B cell (primary cell): ENCODE data around the gene TMEM30A. TPM values are rescaled to one million over a fixed set of nuclear protein-coding genes. Genes with fewer than 3 reads are reported as not detected.
A peak's percentile ranks its signal among the peaks of the same experiment; 100 is the strongest.

Experiments used
- ATAC-seq: fragments of 200-7000 bp; cut with Tn5 transposase; one replicate; pipeline ENCODE4 v1.10.0; 2021; ENCODE audit warnings: low read depth, mild to moderate bottlenecking, moderate number of reproducible peaks, moderate library complexity
- CTCF ChIA-PET: fragments of 350-600 bp; sonication (Branson Sonifier 250); formaldehyde crosslinking; loops from one replicate; lab custom pipeline; 2021; ENCODE audit warnings: antibody characterized with exemption, inconsistent platforms; lab: Charles Lee
- POLR2A ChIA-PET: fragments of 350-600 bp; sonication (Branson Sonifier 250); formaldehyde crosslinking; loops from one replicate; lab custom pipeline; 2021; ENCODE audit warnings: antibody characterized with exemption; lab: Charles Lee
- DNase-seq: peaks from one replicate; pipeline ENCODE4 v3.0.0; 2013
- H2AFZ ChIP-seq: 2 replicates; pipeline ENCODE4 v1.6.1; 2012; ENCODE audit warnings: mild to moderate bottlenecking, low read depth, low read length; ENCODE audit not compliant: insufficient read depth, poor library complexity, severe bottlenecking
- H3K27ac ChIP-seq, 2 donors: 1 replicate in 1 of 2; 2 replicates in 1 of 2; pipeline ENCODE4 v1.5.1; 2012 to 2013; ENCODE audit warnings: low read length in 2 of 2, mild to moderate bottlenecking in 2 of 2, moderate library complexity in 1 of 2
- H3K27me3 ChIP-seq, 4 experiments: fragments of 200-600 bp in 1 of 4; sonication (generic) in 1 of 4; replicated peaks in 1 of 4; 1 replicate in 2 of 4; 2 replicates in 2 of 4; pipeline versions ENCODE4 v1.6.1 to v1.7.0; 2013 to 2016; ENCODE audit warnings: low read length in 3 of 4, mild to moderate bottlenecking in 2 of 4, mixed read lengths in 1 of 4, moderate library complexity in 1 of 4; ENCODE audit not compliant: insufficient read depth in 4 of 4, control insufficient read depth in 3 of 4; ENCODE audit errors: control extremely low read depth in 1 of 4
- H3K36me3 ChIP-seq, 2 experiments: replicated peaks in 1 of 2; 1 replicate in 1 of 2; 2 replicates in 1 of 2; pipeline versions ENCODE4 v1.6.1 to v1.7.1; 2013; ENCODE audit warnings: low read length in 1 of 2; ENCODE audit not compliant: insufficient read depth in 2 of 2, control insufficient read depth in 1 of 2; ENCODE audit errors: control extremely low read depth in 1 of 2, extremely low read depth in 1 of 2
- H3K4me1 ChIP-seq, 2 donors: fragments of 200-600 bp in 1 of 2; sonication (generic) in 1 of 2; 1 replicate in 1 of 2; 2 replicates in 1 of 2; pipeline versions ENCODE4 v1.5.1 to v1.6.1; 2013 to 2017; ENCODE audit warnings: low read length in 2 of 2; ENCODE audit not compliant: control insufficient read depth in 2 of 2, insufficient read depth in 2 of 2
- H3K4me2 ChIP-seq: replicated peaks from 2 replicates; pipeline ENCODE3; 2012; ENCODE audit warnings: mild to moderate bottlenecking, low read depth, low read length; ENCODE audit not compliant: poor library complexity, severe bottlenecking
- H3K4me3 ChIP-seq, 5 experiments: fragments of 200-600 bp in 1 of 5; sonication (generic) in 1 of 5; 1 replicate in 3 of 5; 2 replicates in 2 of 5; pipeline versions ENCODE4 v1.5.1 to v1.7.0; 2011 to 2016; ENCODE audit warnings: low read length in 4 of 5, mild to moderate bottlenecking in 4 of 5, low read depth in 2 of 5, control low read depth in 1 of 5, moderate library complexity in 1 of 5; ENCODE audit not compliant: insufficient read depth in 1 of 5; ENCODE audit errors: control extremely low read depth in 1 of 5, extremely low read depth in 1 of 5
- H3K79me2 ChIP-seq: fragments of 200-600 bp; sonication (generic); one replicate; pipeline ENCODE4 v1.6.0; 2016; ENCODE audit warnings: low read length; ENCODE audit not compliant: control insufficient read depth, insufficient read depth
- H3K9ac ChIP-seq: fragments of 200-600 bp; sonication (generic); 2 replicates; pipeline ENCODE4 v1.6.1; 2017; ENCODE audit warnings: mild to moderate bottlenecking, low read length, moderate library complexity
- H3K9me3 ChIP-seq, 3 donors: one replicate each; pipeline versions ENCODE4 v1.6.1 to v1.7.1; 2013; ENCODE audit warnings: low read length in 2 of 3; ENCODE audit not compliant: control insufficient read depth in 2 of 3, insufficient read depth in 1 of 3; ENCODE audit errors: control extremely low read depth in 1 of 3
- H4K20me1 ChIP-seq: 2 replicates; pipeline ENCODE4 v1.6.0; 2012; ENCODE audit warnings: mild to moderate bottlenecking, low read length; ENCODE audit not compliant: insufficient read depth, control insufficient read depth, poor library complexity, severe bottlenecking
- H3K27ac Mint-ChIP-seq: one replicate; pipeline ENCODE4 v1.8.0; 2021; ENCODE audit warnings: mixed read lengths
- H3K27me3 Mint-ChIP-seq: one replicate; pipeline ENCODE4 v1.8.0; 2021; ENCODE audit warnings: mixed read lengths
- H3K4me1 Mint-ChIP-seq: one replicate; pipeline ENCODE4 v1.8.0; 2021; ENCODE audit warnings: mixed read lengths
- H3K4me3 Mint-ChIP-seq: one replicate; pipeline ENCODE4 v1.8.0; 2021; ENCODE audit warnings: mixed read lengths
- H3K9me3 Mint-ChIP-seq: one replicate; pipeline ENCODE4 v1.8.0; 2022; ENCODE audit warnings: mixed read lengths; ENCODE audit not compliant: insufficient read depth
- CTCF ChIP-seq: fragments of 200-600 bp; IDR thresholded peaks from one replicate; pipeline ENCODE4 v1.8.0; 2022; ENCODE audit warnings: antibody characterized with exemption, mild to moderate bottlenecking
- EZH2 ChIP-seq: IDR thresholded peaks from 2 replicates; pipeline ENCODE4 v1.6.1; 2012; ENCODE audit warnings: borderline replicate concordance, low read depth, mild to moderate bottlenecking, moderate library complexity, low read length; ENCODE audit not compliant: insufficient read depth, poor library complexity, severe bottlenecking
- WGBS: methylation state at CpG from one replicate; pipeline ENCODE4 v1.1.5; 2013; ENCODE audit warnings: missing lambda C conversion rate; ENCODE audit not compliant: insufficient coverage; 5-methylcytosine and 5-hydroxymethylcytosine counted together
- intact Hi-C: fragments of 100-400 bp; cut with micrococcal nuclease; formaldehyde crosslinking; loops from one replicate; pipeline ENCODE4 v1.10.0; 2022
- polyA plus RNA-seq: library from polyadenylated mRNA; depleted of rRNA; stranded (reverse); fragments of >200 nt; gene quantifications from 2 replicates; pipeline ENCODE4 v1.2.3, GENCODE V29; 2012
- total RNA-seq, 2 donors: library from RNA; stranded (reverse); fragments of 120-200 nt in 1 of 2; gene quantifications; 1 replicate in 1 of 2; 2 replicates in 1 of 2; pipeline versions ENCODE4 v1.2.3 to v1.2.4, GENCODE V29; 2013 to 2022

The TMEM30A gene
- total and polyA plus RNA-seq, 2 donors (not counting 1 experiment from before 2014, with no cell fraction given): 4.7 to 53.9 TPM

DNA sequence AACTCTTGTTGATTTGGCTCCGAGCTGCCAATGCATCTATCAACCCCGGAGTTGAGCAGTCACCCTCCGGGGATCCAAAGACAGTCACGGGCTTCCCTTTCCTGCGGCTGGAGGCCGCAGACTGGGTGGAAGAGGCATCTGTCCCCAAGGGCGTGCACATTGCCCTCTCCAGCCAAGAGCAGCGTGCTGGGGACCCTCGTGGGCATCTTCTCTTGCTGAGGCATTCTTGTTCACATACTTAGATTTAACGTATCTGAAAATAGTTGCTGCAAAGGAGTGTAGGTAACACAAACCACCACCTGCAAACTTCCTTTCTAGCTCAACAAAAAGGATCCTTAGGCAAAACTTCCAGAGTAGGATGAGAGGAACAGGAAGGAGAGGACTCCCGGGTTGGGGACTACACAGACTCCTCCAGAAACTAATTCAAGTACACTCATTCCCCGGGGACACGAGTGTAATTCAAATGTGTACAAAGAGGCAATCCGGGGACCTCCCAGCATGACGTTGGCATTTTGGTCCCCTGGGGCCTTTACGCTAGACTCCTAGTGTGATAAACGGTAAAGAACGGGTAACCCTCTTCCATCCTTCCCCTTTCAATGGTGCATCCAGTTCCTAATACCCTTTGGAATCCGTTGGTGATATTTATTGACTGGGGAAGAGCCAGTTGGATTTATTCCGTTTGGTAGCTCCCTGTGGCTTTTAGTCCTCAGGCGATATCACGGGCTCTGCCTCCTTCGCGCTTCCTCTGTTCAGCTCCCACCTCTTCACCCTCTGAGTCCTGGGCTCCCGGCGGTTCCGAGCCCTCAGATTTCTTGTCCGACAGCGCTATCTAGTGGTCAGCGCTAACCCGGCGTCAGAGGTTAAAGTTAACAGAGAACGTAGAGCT is 76.1 kb downstream of the TMEM30A start:
- H2AFZ ChIP-seq: peak overlapping the region; percentile 64
- no peak overlapping the region for H3K27ac Mint-ChIP-seq
- no peak overlapping the region for H3K27ac ChIP-seq
- peak overlapping the region; percentile 80 for H3K4me3 Mint-ChIP-seq
- peaks cover 0 to 32% (median 0%) of the 10 kb centered on the region in 3 donors for H3K9me3 ChIP-seq
- H3K79me2 ChIP-seq: no peaks in the 10 kb centered on the region
- peak overlapping the region; percentile 64 for H3K4me2 ChIP-seq
- ATAC-seq (peak; percentile 80), DNase-seq (peak; percentile 87)
- H3K9ac ChIP-seq: peak overlapping the region; percentile 26
- H3K4me1 Mint-ChIP-seq: peaks cover 52% of the 10 kb centered on the region
- under 1% methylated on average over 22 of the region's 33 CpGs for WGBS
- peaks cover 0 to 72% (median 52%) of the 10 kb centered on the region in 4 experiments for H3K27me3 ChIP-seq
- ChIA-PET POLR2A (no interaction called here), CTCF (interaction anchor here (0.6 to 10.7 kb wide), 35 partner anchors 9 to 1598 kb away, joined by 3 to 388 read pairs (median 5); partner anchors contain the start of genes COX7A2 and TMEM30A)
- peak; percentile 84 for TF ChIP-seq CTCF
- no peak for TF ChIP-seq EZH2
- H3K36me3 ChIP-seq: no peaks in the 10 kb centered on the region
- H3K4me1 ChIP-seq: peaks cover 49 to 50% of the 10 kb centered on the region in 2 donors
- intact Hi-C loops: loop anchor here (1.0 to 2.0 kb wide), 2 partner anchors 1353 to 1534 kb away; no protein-coding TSS in a partner anchor
- no peaks in the 10 kb centered on the region for H3K9me3 Mint-ChIP-seq
- H3K27me3 Mint-ChIP-seq: peaks cover 71% of the 10 kb centered on the region
- H4K20me1 ChIP-seq: no peaks in the 10 kb centered on the region
- H3K4me3 ChIP-seq: peak overlapping the region in 4 of 5 experiments; percentile 10 to 41 (median 20)
